HG02623 (cell line): Measurements from ENCODE around the gene TMEM150C.

Experiments used
- ATAC-seq: cut with Tn5 transposase; IDR thresholded peaks from one replicate; pipeline ENCODE4 v1.9.1; 2021; ENCODE audit warnings: moderate library complexity; ENCODE audit not compliant: unreplicated experiment

The TMEM150C gene

DNA sequence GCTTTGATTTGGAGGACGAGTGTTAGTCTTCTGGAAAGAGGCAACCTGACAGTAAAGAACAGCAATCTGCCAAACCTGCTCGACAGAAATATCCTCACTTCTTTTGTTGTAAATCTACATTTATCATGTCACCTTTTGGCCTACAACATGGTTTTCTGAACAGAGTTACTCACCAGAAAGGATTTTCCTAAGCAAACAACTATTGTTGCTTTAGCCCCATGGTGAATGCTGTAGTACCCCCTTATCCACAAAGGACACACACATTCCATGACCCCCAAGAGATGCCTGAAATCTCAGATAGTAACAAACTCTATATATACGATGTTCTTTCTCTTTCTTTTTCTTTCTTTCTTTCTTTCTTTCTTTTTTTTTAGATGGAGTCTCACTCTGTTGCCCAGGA is 42.7 kb downstream of the TMEM150C start:
- ATAC-seq, result no peak

DNA sequence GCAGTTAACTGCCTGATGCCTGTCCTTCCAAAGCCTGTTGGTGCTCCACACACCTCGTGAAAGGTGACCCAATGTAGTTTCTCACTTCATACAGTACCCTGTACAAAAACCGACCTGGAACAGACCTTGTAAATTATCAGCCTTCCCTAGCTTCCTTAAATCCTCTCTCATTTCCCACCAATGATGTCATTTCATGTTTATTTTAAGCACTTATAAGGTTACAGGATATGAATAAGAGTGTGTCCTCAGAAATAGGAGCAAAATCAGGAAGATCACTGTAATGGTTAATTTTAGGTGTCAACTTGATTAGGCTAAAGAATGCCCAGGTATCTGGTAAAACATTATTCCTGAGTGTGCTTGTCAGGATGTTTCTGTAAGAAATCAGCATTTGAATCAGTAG is 44.7 kb downstream of the TMEM150C start:
- ATAC-seq, result no peak

DNA sequence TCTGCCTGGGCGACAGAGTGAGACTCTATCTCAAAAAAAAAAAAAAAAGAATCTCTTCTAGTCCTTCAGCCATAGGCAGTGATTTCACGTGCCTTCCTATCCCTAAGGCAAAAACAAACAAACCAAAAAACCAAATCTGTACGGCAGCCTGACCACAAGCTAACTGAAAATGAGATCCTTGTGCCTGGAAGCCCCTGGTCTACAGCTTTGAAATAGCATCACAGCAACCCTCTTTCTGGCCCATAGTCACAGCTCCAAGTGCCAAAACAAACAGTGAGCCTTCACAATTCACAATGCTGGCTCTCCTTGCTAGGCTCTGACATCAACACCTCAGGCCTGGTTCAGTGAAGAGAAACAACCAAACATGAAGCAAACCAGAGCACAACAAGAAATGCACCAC is 46.1 kb downstream of the TMEM150C start:
- ATAC-seq, result no peak

DNA sequence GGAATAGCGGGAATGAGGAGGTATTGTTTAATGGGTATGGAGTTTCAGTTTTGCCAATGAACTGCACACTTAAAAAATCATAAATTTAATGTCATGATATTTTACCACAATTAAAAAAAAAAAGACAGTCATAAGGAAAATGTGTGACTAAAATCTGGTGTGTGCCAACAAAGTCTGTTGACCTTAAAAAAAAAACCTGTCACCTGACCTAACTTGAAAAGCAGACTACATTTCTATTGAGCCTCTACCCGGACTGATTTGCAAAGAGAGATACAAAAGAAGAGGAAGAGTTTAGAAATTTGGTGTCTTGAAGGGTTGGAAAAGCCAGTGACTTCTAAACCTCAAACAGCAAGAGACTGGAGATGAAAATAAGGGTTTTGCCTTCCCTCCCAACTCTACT is 48.4 kb downstream of the TMEM150C start:
- ATAC-seq, result no peak

DNA sequence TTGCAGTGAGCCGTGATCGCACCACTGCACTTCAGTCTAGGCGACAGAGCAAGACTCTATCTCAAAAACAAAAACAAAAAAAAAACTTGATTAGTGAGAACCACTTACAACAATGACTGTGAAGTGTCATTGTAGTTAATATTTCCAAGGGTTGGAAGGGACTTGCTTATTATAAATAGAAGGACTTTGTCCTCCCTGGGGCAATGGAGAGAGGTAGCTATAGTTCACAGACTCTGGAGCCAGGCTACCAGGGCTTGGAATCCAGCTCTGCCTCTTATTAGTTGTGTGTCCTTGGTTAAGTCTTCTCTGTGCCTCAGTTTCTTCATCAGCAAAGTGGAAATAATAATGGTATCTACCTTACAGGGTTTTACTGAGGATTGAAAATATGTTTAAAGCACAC is 51.6 kb downstream of the TMEM150C start:
- ATAC-seq, result no peak

DNA sequence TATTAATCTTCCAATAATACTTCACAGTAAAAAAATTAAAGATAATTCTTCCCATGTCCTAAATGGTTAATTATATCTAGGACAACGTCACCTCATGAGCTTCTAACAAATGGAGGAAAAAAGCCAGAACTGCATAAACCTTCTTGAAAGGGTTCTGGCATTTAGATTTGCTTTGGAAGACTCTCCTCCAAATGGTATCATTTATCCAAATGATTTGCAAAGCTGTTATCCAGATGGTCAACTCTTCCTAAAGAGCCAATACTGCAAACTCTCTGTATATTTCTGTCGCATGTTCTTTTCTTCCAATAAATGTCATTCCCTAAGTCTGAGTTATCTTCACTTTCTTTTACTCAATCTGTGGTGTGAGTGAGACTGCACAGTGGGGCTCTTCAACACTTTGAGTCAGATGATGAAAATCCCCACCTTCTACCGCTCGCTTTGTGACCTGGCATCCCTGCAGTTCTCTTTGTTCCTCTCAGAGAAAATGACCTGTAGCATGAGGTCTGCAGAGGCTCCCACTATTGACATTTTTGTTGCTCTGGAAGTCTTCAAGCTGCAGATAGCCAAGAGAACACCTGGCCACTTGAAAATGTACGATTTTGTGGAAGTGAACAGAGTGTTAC is 52.9 kb downstream of the TMEM150C start:
- ATAC-seq, result no peak

DNA sequence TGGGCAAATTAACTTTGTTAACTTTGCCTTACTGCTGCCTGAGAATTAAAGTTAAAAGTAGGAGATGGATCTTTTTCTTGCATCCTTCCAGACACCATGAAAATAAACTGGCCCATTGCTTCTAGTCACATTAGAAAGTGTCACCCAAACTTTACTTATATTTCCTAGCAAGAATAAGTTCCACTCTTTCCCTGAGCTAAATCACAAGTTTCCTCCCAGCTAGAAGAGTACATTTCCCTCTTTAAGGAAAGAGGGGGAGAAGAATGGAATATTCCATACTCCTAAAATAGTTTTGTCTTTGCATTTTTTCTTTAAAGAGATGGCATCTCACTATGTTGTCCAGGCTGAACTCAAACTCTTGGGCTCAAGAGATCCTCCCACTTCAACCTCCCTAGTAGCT is 53.8 kb downstream of the TMEM150C start:
- no peak for ATAC-seq

DNA sequence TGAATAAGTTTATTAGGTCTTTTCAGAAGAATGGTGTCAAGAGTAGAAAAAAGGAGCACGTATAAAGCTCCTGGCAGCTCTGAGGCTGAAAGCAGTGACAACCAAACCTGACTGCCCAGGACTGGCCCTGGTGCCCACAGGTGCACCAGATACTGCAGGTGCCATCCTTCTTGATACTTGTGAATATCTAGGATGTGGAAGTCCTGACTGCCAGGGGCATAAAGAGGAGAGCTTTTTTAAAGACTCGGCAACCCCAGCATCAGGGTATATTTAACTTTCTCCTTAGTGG is 60.7 kb downstream of the TMEM150C start:
- no peak for ATAC-seq

DNA sequence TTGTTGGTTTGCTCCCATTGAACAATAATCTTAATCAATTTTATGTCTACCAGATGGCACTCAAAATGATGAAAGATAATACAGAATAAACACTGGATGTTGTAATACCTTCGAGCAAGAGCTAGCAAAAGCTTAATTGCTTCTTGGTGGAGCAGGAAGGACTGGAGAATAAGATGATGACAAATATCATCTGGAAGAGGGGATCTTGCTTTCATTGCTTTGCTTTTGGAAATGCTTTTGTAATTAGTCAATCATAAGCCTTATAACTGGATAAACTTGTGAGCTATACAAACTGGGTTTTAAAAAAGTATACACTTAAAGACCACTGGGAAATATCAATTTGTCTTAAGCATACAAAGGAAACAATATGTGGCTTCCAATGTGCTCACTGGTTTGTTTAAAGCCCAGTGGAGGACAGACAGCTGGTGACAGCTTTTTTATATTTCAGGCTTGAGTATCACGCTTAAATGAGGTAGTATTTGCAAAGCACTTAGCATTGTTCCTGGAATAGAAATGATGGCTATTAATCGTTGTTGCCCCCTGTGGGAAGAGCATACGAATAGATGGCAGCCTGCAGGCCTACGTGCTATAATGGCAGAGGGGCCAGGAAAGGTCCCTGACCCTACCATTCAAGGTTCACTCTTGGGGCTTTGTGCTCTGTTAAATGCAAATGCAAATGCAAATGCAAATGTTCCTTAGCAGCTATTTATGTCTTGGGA is 61.2 kb downstream of the TMEM150C start:
- no peak for ATAC-seq

DNA sequence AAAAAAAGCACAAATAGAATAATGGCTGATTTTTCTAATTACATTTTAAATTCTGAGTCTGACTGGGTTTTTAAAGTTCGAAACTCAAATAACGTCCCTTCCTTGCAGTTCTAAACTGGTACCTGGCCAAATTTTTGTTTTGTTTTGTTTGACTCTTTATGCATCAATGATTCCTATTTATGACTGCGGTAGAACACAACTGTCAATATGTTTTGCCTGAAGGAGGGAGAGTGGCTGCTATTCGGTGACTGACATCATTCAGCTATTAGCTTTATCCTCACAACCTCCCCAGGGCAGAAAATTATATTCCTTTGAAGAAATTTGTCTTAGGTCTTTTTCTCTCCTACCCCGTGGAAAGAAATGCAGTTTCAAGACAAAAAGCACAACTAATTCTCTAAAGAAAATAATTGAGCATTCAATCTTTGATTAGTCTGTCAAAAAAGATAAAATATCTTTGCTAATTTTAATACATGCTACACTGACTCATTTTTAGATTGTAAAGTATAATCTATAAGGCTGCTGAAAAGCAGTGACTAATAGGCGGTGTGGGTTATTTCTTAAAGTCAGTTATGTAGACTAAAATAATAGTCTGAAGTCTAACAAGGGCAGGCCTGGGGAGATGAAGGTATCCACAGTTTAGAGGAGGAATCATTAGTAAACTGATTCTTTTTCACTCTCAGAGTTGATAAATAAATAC is 61.9 kb downstream of the TMEM150C start:
- no peak for ATAC-seq

DNA sequence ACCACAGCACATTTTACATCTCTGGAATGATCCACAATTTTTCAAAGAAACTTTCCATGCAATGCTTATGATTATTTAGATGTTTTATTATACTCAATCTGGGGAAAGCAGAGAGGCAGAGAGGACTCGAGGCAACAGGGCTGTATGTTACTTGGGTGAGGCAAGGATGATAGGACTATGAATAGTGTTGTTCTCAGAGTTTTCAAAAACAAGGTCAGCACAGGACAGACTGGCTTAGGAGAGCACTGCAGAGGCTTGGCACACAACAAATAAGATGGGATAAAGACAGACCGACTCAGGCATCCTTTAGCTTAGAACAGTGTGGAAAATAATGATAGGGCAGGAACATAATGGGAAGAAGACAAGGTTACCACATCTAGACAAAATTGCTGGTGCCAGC is 65.4 kb downstream of the TMEM150C start:
- ATAC-seq, result no peak

DNA sequence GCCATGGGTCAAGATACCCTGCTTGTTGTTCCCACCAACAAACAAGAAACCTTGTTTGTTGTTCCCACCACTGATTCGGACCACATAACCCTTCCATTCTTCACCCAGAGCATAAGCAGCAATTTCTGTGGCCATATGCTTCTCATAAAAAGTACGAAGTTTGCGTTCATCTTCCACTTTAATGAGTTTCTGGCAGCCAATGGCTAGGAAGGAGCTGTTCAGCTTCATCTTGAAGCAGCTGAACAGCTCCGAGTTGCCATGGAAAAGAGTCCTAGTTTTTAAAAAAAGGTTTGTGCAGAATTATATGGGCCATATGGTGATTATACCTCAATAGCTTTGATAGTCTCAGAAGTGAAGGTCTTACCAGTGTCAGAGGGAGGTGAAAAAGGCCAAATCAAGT is 66.1 kb downstream of the TMEM150C start:
- ATAC-seq, result no peak

DNA sequence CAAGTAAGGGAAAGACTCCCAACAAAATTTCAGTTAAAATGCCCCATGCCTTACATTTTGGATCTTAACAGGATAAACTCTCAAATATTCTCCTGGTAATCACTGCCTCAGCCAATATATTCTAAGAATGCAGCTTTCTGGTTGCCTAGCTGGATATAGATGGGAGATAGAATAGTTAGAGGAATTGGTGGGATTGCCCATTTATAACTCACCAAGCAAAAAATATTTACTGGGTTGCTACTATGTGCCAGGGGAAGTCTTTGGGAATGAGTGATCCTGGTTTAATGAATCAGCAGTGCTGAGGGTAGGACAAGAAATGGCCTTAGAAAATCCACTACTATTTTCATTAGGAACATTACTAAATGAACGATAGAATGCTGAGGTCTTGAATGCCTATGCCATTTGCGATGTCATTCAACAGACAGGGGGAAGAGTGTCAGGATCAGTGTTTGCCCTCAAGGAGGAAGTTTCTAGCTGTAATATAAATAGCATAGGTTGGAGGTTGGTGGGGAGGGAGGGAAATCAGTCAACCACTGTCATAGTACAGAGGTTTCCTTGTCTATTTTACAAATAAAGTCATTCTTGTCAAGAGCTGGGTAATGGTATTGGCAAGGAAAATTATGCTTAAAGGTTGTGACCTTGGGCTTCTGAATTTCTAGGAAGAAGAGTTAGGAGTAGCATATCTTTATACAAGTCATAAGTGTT is 67.9 kb downstream of the TMEM150C start:
- no peak for ATAC-seq

DNA sequence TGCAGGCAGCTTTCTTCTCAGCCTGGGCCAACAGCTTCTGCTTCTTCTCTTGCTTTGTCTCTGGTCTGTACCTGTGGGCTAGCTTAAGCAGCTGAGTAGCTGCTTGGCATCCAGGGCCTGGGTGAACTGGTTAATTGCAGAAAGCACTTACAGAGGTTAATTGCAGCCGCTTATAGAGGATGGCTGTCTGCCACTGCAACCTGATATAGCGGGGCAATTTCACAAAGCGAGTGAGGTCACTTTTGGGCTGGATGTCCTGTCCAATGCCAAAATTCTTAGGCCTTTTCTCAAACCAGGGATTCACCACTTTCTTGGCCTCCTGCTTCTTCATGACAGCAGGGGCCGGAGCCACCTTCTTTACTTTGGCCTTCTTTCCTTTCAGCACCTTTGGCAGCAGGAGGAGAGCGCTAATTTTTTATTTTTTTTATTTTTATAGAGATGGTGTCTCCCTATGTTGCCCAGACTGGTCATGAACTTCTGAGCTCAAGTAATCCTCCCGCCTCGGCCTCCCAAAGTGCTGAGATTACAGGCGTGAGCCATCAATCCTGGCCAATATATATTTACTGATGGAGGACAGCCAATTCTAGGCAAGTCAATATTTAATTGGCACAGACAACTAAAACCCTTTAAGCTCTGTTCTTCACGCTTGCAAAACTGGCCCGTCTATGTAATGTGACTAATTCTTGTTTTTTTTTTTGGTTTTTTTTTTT is 70.4 kb downstream of the TMEM150C start:
- no peak for ATAC-seq

DNA sequence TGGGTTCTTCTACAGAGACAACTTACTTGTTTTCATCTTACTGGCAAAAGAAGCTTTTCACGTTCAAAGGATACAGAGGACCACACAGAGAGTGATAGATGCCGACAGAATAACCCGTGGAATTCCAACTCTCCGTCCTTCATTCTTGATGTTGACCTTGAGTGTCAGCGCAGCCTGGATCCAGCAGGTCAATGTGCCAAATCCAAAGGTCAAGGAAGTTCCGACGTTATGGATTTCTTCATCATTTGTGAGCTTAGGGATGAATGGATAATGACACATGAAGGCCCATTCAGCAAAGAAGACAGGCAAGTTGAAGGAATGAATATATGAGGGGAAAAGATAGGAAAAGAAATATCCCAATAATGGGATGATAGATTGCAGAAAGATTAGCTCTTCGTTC is 71.8 kb downstream of the TMEM150C start:
- ATAC-seq, result no peak

DNA sequence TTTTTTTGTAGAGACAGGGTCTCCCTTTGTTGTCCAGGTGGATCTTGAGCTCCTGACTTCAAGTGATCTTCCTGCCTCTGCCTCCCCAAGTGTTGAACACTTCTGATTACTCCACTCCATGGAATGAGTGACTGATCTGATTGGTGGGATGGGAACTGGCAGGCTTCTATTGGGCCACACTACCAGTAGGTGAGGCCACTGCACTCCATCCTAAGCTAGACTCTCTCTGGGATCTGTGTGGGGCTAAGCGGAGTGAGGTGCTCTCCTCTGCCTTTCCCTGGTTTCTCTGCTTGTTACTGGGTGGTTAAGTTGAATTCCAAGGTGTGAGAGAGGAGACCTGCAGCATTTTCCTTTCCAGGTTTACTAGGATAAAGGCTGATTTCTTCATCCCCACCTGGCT is 72.7 kb downstream of the TMEM150C start:
- ATAC-seq, result no peak

DNA sequence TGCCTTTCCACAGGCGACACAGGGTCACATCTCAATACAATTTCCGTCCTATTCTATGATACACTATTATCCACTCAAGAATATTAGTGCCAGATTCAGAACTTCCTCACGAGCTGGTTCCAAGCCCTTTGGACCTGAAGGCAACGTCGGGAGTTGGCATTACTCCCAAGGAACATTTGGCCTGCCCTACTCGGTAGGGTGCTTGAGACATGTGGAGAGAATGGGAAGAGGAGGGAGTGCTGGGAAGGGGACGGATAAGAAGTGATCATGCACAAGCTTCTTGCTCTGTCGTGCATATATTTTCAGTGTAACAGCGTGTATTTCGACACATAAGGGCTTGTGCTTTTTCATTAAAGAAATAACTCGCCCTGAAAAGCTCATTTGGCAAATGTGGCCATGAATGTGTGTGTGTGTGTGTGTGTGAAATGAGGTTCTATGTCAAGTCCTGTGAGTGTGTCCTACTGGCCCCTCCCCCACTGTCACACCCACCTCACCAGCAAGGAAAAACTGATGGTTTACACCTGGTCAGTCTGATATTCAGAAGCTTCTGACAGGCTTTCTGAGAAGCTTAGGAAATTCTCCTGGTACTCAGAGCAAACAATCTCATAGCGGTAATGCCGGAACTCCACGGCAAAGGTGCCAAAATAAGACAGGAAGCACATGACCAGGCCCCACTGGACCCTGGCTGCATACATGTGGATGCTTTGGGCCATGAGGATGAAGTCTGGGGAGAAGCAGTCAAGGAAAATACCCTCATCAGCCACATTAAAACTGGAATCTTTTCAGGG is 76.6 kb downstream of the TMEM150C start:
- no peak for ATAC-seq

DNA sequence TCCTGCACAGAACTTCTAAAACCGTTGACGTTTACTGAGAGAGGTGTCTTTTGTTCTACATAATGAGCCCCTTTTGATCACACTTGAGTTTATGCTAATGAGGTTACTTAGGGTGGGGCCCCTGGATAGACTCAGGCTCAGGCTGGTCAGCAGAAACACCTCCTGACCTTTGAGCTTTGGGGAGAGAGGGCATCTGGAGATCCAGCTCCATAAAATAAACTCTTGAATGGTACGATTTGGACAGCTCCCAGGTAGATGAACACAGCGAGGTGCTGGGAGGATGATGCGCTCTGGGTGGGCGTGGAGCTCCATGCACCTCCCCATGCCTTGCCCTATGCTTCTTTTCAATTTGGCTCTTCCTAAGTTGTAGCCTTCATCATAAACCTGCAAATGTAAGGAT is 79.4 kb downstream of the TMEM150C start:
- no peak for ATAC-seq

DNA sequence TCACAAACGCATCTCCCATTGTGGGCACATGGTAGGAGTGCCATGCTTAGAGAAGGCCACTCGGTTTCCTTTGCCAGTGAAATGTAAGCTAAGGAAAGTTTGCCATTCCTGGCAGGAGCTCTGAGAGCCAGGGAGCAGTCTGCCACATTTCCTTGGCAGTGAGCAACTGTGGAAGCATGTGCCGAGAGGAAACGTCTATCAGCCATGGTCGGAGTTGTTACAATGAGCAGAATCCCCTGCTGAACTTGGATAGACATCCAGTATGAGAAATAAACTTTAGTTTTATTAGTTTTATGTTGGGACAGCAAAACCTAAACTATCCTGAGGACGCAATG is 80.3 kb downstream of the TMEM150C start:
- ATAC-seq, result no peak

DNA sequence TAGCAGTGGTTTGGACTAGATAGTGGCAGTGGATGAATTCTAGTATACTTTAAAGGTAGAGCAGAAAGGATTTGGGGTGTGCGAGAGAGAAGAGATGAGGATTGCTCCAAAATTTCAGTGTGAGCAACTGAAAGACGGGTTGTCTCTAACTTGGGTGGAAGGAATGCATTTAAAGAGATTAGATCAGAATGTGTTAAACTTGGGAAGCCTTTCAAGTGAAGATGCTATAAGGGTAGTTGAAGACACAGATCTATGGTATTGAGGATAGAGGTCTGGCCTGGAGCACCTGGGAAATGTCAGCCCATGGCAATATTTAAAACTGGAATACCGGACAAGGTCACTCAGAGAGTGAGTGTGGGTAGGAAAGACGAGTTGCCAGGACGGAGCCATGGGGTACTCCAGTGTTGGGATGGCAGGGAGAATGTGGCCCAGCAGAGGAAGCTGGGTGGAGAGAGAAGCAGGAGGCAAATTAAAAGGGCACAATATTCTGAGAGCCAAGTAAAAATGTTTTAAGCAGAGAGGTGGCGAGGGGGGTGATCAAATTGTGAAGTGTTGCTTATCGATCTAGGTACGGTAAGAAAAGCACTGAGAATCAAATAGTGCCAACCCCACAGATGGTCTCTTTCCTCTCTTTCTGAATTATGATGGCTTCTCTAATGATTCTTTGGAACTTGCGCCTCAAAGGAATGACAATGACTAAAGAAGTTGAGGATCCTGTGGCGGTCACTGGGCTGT is 80.8 kb downstream of the TMEM150C start:
- ATAC-seq, result no peak
